ENCODE measurements around the gene CACNA1B. TPM values are rescaled to one million over a fixed set of nuclear protein-coding genes. Genes with fewer than 3 reads are reported as not detected.

The CACNA1B gene
- total and polyA plus RNA-seq, 11 donors, result 0.03 to 0.25 (median 0.13) TPM

GRCh38 chr9:138119202-138120027, 241.8 kb downstream of the CACNA1B start:
- Histone ChIP-seq H3K4me1 (no peaks in the 10 kb centered on the region), H3K4me3 (no peak overlapping the region), H3K27me3 (peaks cover 0 to 37% (median 0%) of the 10 kb centered on the region in 9 donors), H3K27ac (no peak overlapping the region), H3K36me3 (no peaks in the 10 kb centered on the region), H3K9me3 (no peaks in the 10 kb centered on the region)
- intact Hi-C loops (cut with DNase I), result no loop called here
- peak in 1 of 4 donors; percentile 16 for ATAC-seq
- DNase-seq, result peak in 1 of 5 donors; percentile 46
- TF ChIP-seq POLR2A (IDR thresholded peaks at IDR 0.05), result no peak
- no peak for TF ChIP-seq CTCF (IDR thresholded peaks at IDR 0.05)
- 79 to 89% (median 86%) methylated on average over 15 to 25 of the region's 25 CpGs for WGBS, 4 donors

- DNase-seq, result peak in 1 of 5 donors; percentile 60
- TF ChIP-seq POLR2A (IDR thresholded peaks at IDR 0.05) (no peak), CTCF (IDR thresholded peaks at IDR 0.05) (no peak)
- peaks cover 0 to 37% (median 0%) of the 10 kb centered on the region in 9 donors for H3K27me3 ChIP-seq
- H3K4me1 ChIP-seq, result no peaks in the 10 kb centered on the region
- H3K27ac ChIP-seq, result no peak overlapping the region
- no peaks in the 10 kb centered on the region for H3K36me3 ChIP-seq
- no peaks in the 10 kb centered on the region for H3K9me3 ChIP-seq
- WGBS, 4 donors, result 92 to 97% (median 93%) methylated on average over 8 to 23 of the region's 23 CpGs
- intact Hi-C loops (cut with DNase I), result no loop called here
- H3K4me3 ChIP-seq, result no peak overlapping the region
- ATAC-seq, result no peak
Observed at GRCh38 chr9:138120072-138120471, 242.5 kb downstream of the CACNA1B start.

GRCh38 chr9:138120511-138121437, 243.2 kb downstream of the CACNA1B start:
- DNase-seq, result no peak
- H3K27me3 ChIP-seq, result peaks cover 0 to 37% (median 0%) of the 10 kb centered on the region in 9 donors
- no peaks in the 10 kb centered on the region for H3K4me1 ChIP-seq
- no peak overlapping the region for H3K27ac ChIP-seq
- no peak for ATAC-seq
- no peaks in the 10 kb centered on the region for H3K9me3 ChIP-seq
- H3K36me3 ChIP-seq, result no peaks in the 10 kb centered on the region
- no peak for TF ChIP-seq CTCF (IDR thresholded peaks at IDR 0.05)
- TF ChIP-seq POLR2A (IDR thresholded peaks at IDR 0.05), result no peak
- 89 to 94% (median 91%) methylated on average over 33 to 36 of the region's 36 CpGs for WGBS, 4 donors
- H3K4me3 ChIP-seq, result no peak overlapping the region
- intact Hi-C loops (cut with DNase I), result no loop called here
